T47D (cell line): ENCODE measurements around the gene AANAT.
"Not testable (repeated sequence)": the region's sequence is repeated elsewhere in the genome, so short reads cannot be mapped to it uniquely, and the experiment has no call there.

Experiments
- DNase-seq, 2 experiments: peaks; one replicate each; pipeline versions ENCODE4 v3.0.0 to v3.0.0-alpha.2; 2011 to 2012; ENCODE audit warnings: low read depth in 1 of 2, low spot score in 1 of 2
- JUND ChIP-seq: IDR thresholded peaks from 2 replicates; pipeline ENCODE4 v1.6.1; 2012; ENCODE audit warnings: low read depth
- in situ Hi-C: cut with HindIII; loops from 2 replicates; pipeline ENCODE4 v1.10.0; 2016; ENCODE audit warnings: low sequenced_read_pairs, low pct_unique_long_range_greater_than_20kb

The AANAT gene

DNA sequence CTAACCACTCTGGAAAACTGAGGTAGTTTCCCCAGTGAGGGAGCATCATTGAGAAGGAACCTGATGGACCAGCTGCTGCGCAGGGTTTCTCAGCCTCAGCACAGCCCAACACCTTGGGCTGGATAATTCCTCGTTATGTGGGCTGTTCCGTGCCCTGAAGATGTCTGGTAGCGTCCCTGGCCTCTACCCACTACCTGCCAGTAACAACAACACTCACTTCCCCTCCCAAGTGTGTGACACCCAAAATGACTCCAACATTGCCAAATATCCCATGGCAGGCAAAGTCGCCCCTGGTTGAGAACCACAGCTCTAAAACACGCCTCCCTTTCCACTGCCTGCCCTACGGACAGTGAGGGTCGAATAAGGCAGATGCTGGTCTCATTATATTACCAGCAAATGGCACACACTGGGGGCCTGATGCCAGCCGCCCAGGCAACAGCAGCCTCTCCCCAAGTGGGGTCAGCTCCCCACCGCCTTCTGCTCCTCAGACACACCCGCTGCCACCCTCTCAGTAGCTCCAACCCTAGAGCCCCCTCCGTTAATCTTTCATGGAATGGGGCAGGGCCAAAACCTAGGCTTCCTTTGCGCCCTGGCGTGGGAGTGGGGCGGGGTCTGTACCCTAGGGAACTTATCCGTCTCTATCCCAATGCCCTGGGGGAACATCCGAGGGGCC is 32.8 kb downstream of the AANAT start:
- no peak for TF ChIP-seq JUND
- no peak for DNase-seq
- in situ Hi-C loops, result no loop called here

DNA sequence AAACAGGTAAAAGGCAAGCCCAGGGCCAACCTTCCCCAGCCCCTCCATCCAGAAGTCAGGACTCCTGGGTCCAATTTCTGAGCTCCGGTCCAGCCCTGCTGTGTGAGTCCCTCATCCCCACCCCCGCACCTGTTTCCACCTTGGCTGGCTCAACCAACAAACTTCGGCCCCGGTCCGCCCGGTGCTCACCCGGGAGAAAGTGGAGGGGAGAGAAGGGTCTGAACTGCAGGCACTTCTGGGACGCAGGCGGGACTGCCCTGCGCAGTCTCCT is 33.3 kb downstream of the AANAT start:
- in situ Hi-C loops, result no loop called here

DNA sequence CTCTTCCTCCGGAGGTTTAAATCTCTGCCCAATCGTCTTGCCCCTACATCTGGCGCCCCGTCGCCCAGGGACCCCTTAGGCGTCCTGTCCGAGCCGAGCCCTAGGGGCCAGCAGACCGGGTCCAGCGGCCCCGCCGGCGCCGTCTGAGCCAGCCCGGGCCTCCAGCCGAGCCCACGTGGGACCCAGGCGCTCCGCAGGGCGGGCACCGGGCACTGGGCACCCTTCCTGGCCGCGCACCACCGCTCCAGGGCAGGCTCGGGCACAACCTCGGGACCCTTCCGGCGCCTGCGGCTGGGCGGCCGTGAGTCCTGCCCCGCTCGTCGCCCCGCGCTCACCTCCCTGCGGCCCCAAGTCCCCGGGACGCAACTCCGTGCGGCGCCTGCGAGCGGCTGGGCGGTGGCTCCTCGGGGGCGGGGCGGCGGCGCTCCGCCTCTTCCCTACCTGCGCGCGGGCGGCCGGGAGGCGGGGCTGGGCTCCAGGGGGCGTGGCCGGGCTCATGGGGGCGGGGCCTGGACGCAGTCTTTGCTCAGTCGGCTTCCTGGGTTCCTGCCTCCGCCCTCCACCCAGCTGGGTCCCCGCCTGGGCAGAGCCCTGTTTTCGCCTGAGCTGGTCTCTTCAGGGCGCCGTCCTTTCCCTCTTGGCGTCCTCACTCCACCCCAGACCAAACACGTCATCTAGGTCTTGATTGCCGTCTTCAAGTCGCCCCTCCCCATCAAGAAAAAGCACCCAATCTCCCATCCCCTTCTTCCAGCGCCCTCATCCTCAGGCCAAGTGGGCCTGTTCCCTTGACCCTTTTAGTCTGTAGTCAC is 33.8 kb downstream of the AANAT start, which contains the start of gene RHBDF2:
Gene RHBDF2 (minus strand): TSS at position 406 of the 809 bp plus-strand sequence. CDS start 19,899 bp downstream, outside the sequence.
- no peak for TF ChIP-seq JUND
- in situ Hi-C loops, result no loop called here
- DNase-seq, result peak; percentile 94 to 99

More for the DNA sequence above, 33.3 kb downstream of the AANAT start:
- no peak for TF ChIP-seq JUND
- peak in 1 of 2 experiments; percentile 54 for DNase-seq

DNA sequence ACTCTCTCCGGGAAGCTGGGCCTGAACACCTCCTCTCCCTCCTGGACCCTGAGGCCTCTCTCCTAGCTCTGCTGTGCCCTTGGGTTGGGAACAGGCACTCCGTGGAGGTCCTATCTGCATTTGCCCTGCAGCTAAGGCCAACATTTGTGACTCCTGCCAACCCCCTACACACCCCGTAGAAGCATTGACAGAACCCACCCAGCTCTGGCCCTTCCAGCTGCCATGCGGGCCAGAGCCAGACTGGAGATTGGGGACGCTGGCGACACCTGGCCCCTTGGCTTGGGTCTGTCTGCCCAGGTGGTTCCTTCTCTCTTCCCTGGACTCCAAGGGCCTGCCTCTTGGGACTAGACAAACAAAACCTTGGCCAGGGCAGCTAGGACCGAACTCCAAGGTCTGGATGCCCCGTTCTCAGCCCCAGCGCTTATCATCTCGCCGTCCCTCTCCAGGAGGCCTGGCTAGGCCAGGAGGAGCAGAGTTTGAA is 34.5 kb downstream of the AANAT start:
- DNase-seq, result no peak
- in situ Hi-C loops, result no loop called here
- TF ChIP-seq JUND, result no peak

DNA sequence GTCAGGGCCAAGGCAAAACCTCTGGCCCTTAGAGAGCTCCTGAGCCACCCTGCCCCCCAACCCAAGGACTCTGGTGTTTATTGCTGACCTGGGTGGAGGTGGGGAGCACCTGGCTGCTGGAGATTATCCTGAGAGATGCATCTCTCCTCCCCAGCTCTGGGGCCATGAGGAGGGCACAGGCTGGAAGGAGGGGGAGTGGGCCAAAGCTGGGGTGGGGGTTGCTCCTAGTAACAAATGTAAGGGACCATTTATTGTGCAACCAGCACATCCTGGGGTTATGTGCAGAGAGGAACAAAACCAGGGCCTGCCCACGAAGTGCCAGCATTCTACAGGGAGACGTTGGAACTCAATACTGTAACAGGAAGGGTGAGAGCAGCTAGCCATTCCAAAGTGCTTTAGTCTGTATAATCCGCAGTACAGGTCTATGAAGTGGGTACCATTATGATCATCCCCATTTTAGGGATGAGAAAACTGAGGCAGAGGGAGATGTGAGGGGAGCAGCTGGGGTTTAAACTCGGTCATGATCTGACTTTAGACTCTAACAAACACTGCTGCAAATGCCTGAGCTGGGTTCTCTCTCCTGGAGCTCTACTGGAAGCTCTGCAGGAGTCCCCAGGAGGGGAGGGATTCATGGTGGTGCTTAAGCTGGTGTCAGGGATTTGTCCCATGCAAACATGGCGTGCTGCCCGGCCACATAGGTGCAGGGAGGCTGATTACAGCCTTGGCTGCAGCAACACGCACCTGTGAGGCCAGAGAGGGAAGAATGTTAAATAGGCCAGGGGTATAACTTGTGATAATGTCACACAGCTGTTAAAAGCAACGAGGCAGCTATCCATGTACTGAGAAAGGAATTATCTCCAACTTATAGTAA is 35.2 kb downstream of the AANAT start:
- no peak for TF ChIP-seq JUND
- in situ Hi-C loops, result no loop called here
- DNase-seq, result no peak

DNA sequence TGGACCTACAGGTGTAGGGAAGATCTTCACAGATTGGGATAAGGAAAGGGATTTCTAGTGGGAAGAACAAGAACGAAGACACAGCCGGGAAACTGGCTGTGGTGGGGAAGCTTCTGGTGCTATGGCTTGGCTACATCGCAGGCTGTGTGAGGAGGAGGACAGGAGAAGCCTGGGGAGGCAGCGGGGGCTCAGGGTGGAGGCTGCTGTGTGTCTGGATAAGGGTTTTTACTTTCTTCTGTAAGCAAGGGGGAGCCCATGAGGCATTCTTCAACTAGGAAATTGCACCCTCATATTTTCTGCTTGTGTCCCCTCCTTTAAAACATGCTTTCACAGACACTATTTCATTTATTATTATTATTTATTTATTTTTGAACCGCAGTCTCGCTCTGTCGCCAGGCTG is 36.7 kb downstream of the AANAT start:
- no peak for TF ChIP-seq JUND
- in situ Hi-C loops, result no loop called here
- DNase-seq, result no peak

GRCh38 chr17:76506408-76507345 is 39.3 kb downstream of the AANAT start:
- no peak for TF ChIP-seq JUND
- peak; percentile 78 to 79 for DNase-seq
- in situ Hi-C loops, result no loop called here

- in situ Hi-C loops, DNase-seq: not testable (repeated sequence)
These were observed 41.2 kb downstream of the AANAT start for GRCh38 chr17:76508472-76509063.

DNA sequence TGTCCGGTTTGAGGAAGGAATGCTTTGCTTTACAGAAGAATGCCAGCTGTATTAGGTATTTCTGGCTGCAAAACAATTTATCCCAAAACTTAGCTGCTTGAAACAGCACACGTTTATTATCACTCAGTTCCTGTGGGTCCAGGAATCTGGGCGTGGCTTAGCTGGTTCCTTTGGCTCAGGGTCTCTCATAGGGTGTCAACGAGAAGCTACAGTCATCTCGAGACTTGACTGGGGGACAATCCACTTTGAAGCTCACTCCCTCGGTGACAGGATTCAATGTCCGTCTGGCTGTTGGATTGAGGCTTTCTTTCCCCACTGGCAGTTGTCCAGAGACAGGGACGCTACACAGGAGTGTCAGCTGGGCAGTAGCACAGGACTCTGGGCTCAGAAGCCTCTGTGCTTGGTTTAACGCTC is 43.4 kb downstream of the AANAT start:
- in situ Hi-C loops, result no loop called here
- TF ChIP-seq JUND, result no peak
- DNase-seq, result no peak

DNA sequence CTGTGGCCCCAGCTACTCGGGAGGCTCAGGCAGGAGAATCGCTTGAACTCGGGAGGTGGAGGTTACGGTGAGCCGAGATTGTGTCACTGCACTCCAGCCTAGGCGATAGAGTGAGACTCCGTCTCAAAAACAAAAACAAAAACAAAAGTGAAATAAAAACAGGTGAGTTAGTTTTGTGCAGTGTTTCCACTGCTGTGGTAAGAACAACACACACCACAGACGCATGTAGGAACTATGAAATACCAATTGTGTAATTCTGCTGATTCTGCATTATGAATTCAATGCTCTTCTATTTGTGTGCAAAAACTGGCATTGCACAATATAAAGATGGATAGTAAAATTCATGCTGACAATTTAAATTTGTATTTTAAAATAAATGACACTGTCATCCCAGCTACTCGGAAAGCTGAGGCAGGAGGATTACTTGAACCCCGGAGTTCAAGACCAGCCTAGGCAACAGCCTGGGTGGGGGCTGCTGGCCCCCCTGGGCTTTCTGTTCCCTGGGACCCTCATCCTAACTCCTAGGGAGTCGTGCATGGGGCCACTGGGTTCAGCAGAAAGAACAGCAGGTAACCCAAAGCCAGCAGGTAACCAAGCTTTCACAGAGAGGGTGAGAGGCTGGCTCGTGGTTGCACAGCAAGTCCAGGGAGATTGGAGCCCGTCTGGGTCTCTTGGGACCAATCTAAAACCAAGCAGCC is 44.4 kb downstream of the AANAT start:
- DNase-seq, result no peak
- in situ Hi-C loops, result no loop called here
- no peak for TF ChIP-seq JUND
